SK-N-DZ (cell line): ENCODE data around the gene KCP.

ENCODE experiments used
- DNase-seq: peaks from one replicate; pipeline ENCODE4 v3.0.0-alpha.2; 2015; ENCODE audit warnings: low spot score

Gene KCP

GRCh38 chr7:128939075-128939860 lies 28.8 kb upstream of the KCP start:
- DNase-seq: no peak

- no peak for DNase-seq
These were observed 28.1 kb upstream of the KCP start for GRCh38 chr7:128938544-128939074.

GRCh38 chr7:128937647-128938543 lies 27.4 kb upstream of the KCP start, which contains the start of gene IRF5:
IRF5 (plus strand) TSS chr7:128937927; CDS start chr7:128942082, 4,155 bp downstream.
- DNase-seq: no peak

- DNase-seq: no peak
These were observed 26.8 kb upstream of the KCP start for GRCh38 chr7:128937271-128937646.

- no peak for DNase-seq
These were observed 26.3 kb upstream of the KCP start for GRCh38 chr7:128936798-128937197.

- no peak for DNase-seq
These were observed 24.8 kb upstream of the KCP start for GRCh38 chr7:128935342-128935730.

GRCh38 chr7:128934361-128935341 lies 24.1 kb upstream of the KCP start:
- DNase-seq: no peak

- no peak for DNase-seq
These were observed 22.8 kb upstream of the KCP start for GRCh38 chr7:128933180-128933891.

- no peak for DNase-seq
These were observed 22.3 kb upstream of the KCP start for GRCh38 chr7:128932862-128933179.

- no peak for DNase-seq
These were observed 21.7 kb upstream of the KCP start for GRCh38 chr7:128931965-128932861.

GRCh38 chr7:128931190-128931798 lies 20.8 kb upstream of the KCP start:
- DNase-seq: no peak

- DNase-seq: no peak
These were observed 18.6 kb upstream of the KCP start for GRCh38 chr7:128928882-128929788.

GRCh38 chr7:128928159-128928813 lies 17.8 kb upstream of the KCP start:
- DNase-seq: no peak

- DNase-seq: no peak
These were observed 14.4 kb upstream of the KCP start for GRCh38 chr7:128924707-128925588.

- DNase-seq: no peak
These were observed 12.9 kb upstream of the KCP start for GRCh38 chr7:128923411-128923800.
